MCF 10A (cell line): ENCODE measurements around the gene PPP6R2. TPM values are rescaled to one million over a fixed set of nuclear protein-coding genes. Genes with fewer than 3 reads are reported as not detected.

ENCODE experiments used
- BruUV-seq: library from RNA; stranded (reverse); fragments of 400-500 nt; replicated peaks from 2 replicates; lab custom pipeline; 2021; lab: Mats Ljungman, UMichigan
- CTCF ChIA-PET: fragments of 300-600 bp; sonication (Branson Sonifier 250); formaldehyde crosslinking; extraction: SDS; loops from one replicate; lab custom pipeline; 2021; ENCODE audit warnings: antibody characterized with exemption, inconsistent platforms; lab: Yijun Ruan, JAX
- POLR2A ChIA-PET: fragments of 300-600, 350-650 bp; sonication (Branson Sonifier 250); formaldehyde crosslinking; extraction: SDS; loops from one replicate; lab custom pipeline; 2020; ENCODE audit warnings: antibody characterized with exemption, inconsistent platforms; lab: Yijun Ruan, JAX
- DNase-seq: peaks from one replicate; pipeline ENCODE4 v3.0.0-alpha.2; 2018; ENCODE audit not compliant: unreplicated experiment
- H3K27ac Mint-ChIP-seq: one replicate; pipeline ENCODE4 v1.8.0; 2022; ENCODE audit warnings: mild to moderate bottlenecking, low read depth, mixed read lengths; ENCODE audit not compliant: unreplicated experiment
- H3K27me3 Mint-ChIP-seq: one replicate; pipeline ENCODE4 v1.8.0; 2022; ENCODE audit warnings: mixed read lengths; ENCODE audit not compliant: insufficient read depth, unreplicated experiment
- H3K36me3 Mint-ChIP-seq: one replicate; pipeline ENCODE4 v1.8.0; 2022; ENCODE audit warnings: mild to moderate bottlenecking, moderate library complexity, mixed read lengths; ENCODE audit not compliant: insufficient read depth, unreplicated experiment
- H3K4me1 Mint-ChIP-seq: one replicate; pipeline ENCODE4 v1.8.0; 2022; ENCODE audit warnings: mixed read lengths; ENCODE audit not compliant: insufficient read depth, unreplicated experiment
- H3K4me3 Mint-ChIP-seq: one replicate; pipeline ENCODE4 v1.8.0; 2022; ENCODE audit warnings: mild to moderate bottlenecking, moderate library complexity, mixed read lengths; ENCODE audit not compliant: unreplicated experiment
- H3K9me3 Mint-ChIP-seq: one replicate; pipeline ENCODE4 v1.8.0; 2022; ENCODE audit warnings: mixed read lengths; ENCODE audit not compliant: unreplicated experiment
- intact Hi-C: fragments of 100-400 bp; cut with micrococcal nuclease; formaldehyde crosslinking; loops from 2 replicates; pipeline ENCODE4 v1.14.1; 2022
- total RNA-seq: library from RNA; stranded (reverse); gene quantifications from 2 replicates; pipeline ENCODE4 v1.2.3, GENCODE V29; 2022
- TF ChIP-seq, protein P1 (sequence below): fragments of 200-600 bp; IDR thresholded peaks from one replicate; pipeline ENCODE4 v1.8.0; 2022; ENCODE audit warnings: antibody characterized with exemption, mild to moderate bottlenecking; ENCODE audit not compliant: unreplicated experiment

The PPP6R2 gene
- total RNA-seq, 1 experiment from 2014 or later, result 30.1 TPM

GRCh38 chr22:50308597-50308935 is 34.6 kb upstream of the PPP6R2 start:
- Mint-ChIP-seq H3K27me3 (no peaks in the 10 kb centered on the region), H3K27ac (no peak overlapping the region), H3K36me3 (peaks cover 24% of the 10 kb centered on the region), H3K4me3 (peak overlapping the region; percentile 45), H3K9me3 (no peaks in the 10 kb centered on the region), H3K4me1 (peaks cover 11% of the 10 kb centered on the region)
- BruUV-seq, result no TSS peak
- POLR2A ChIA-PET, result interaction anchor here (1.2 kb wide), 1 partner anchor 358 kb away, joined by 3 read pairs; no protein-coding TSS in a partner anchor
- DNase-seq, result no peak
- CTCF ChIA-PET, result interaction anchor here (1.0 to 1.7 kb wide), 2 partner anchors 18 to 57 kb away, joined by 3 to 6 read pairs; partner anchors contain the start of genes DENND6B and HDAC10
- TF ChIP-seq, protein P1, sequence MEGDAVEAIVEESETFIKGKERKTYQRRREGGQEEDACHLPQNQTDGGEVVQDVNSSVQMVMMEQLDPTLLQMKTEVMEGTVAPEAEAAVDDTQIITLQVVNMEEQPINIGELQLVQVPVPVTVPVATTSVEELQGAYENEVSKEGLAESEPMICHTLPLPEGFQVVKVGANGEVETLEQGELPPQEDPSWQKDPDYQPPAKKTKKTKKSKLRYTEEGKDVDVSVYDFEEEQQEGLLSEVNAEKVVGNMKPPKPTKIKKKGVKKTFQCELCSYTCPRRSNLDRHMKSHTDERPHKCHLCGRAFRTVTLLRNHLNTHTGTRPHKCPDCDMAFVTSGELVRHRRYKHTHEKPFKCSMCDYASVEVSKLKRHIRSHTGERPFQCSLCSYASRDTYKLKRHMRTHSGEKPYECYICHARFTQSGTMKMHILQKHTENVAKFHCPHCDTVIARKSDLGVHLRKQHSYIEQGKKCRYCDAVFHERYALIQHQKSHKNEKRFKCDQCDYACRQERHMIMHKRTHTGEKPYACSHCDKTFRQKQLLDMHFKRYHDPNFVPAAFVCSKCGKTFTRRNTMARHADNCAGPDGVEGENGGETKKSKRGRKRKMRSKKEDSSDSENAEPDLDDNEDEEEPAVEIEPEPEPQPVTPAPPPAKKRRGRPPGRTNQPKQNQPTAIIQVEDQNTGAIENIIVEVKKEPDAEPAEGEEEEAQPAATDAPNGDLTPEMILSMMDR, result no peak
- intact Hi-C loops, result no loop called here

DNA sequence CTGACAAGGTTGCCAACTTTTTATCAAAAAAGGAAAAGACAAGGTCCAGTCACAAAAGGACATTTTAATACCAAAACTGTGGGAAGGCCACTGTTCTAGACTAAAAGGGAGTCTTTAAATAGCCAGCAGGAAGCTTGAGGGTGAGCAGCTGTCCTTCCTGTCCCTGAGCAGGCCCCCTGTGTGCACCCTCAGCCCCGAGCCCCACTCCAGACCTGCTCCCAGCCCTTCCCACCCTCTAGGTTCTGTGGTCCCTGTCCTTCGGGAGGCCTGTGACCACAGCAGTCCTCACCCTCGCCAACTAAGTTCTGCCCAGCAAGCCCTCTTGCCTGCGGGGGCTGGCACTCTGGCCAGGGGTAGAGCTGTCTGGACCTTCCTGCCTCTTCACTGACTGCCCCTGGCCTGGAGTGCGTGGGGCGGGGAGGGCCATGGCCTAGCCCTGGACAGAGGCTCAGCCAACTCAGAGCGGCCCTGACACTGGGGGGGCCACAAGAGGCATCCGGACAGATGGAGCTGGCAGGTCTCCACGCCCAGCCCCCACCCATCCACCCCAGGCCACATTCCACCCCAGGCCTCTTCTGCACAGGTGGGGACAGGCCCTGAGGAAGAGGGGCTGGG is 34.0 kb upstream of the PPP6R2 start:
- H3K36me3 Mint-ChIP-seq, result peaks cover 18% of the 10 kb centered on the region
- BruUV-seq, result no TSS peak
- intact Hi-C loops, result no loop called here
- POLR2A ChIA-PET, result interaction anchor here (1.2 kb wide), 1 partner anchor 32 kb away, joined by 4 read pairs; no protein-coding TSS in a partner anchor
- TF ChIP-seq, protein P1, result no peak
- peaks cover 11% of the 10 kb centered on the region for H3K4me1 Mint-ChIP-seq
- CTCF ChIA-PET, result interaction anchor here (1.0 to 1.7 kb wide), 3 partner anchors 17 to 57 kb away, joined by 3 to 6 read pairs (median 5); partner anchors contain the start of genes DENND6B and HDAC10
- H3K27me3 Mint-ChIP-seq, result no peaks in the 10 kb centered on the region
- H3K4me3 Mint-ChIP-seq, result peak overlapping the region; percentile 45
- no peaks in the 10 kb centered on the region for H3K9me3 Mint-ChIP-seq
- no peak overlapping the region for H3K27ac Mint-ChIP-seq
- no peak for DNase-seq

DNA sequence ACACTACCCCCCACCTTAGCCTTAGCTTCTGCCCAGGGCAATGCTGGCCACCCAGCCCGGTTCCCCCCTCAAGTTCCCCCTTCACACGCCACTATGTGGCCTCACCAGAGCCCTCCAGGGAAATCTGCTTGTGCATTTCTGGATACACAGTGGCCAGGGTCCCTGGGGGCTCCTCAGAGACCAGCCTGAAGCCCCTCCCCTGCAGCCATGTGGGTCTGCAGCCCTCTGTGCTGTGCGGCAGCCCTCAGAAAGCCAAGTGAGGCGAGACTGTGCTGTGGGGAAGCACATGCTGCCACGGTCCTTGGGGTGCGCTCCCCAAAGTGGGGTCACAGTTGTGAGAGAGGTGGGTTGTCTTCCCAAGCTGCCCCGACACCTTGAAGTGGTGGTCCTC is 33.5 kb upstream of the PPP6R2 start:
- Mint-ChIP-seq H3K4me1 (peaks cover 11% of the 10 kb centered on the region), H3K27ac (no peak overlapping the region), H3K9me3 (no peaks in the 10 kb centered on the region), H3K27me3 (no peaks in the 10 kb centered on the region), H3K36me3 (peaks cover 13% of the 10 kb centered on the region), H3K4me3 (no peak overlapping the region)
- POLR2A ChIA-PET, result interaction anchor here (1.2 kb wide), 1 partner anchor 32 kb away, joined by 4 read pairs; no protein-coding TSS in a partner anchor
- no peak for DNase-seq
- TF ChIP-seq, protein P1, result no peak
- no TSS peak for BruUV-seq
- intact Hi-C loops, result no loop called here
- CTCF ChIA-PET, result interaction anchor here (0.7 to 1.7 kb wide), 4 partner anchors 11 to 58 kb away, joined by 3 to 6 read pairs (median 4); partner anchors contain the start of gene HDAC10

GRCh38 chr22:50310031-50310722 is 33.0 kb upstream of the PPP6R2 start:
- DNase-seq, result no peak
- BruUV-seq, result no TSS peak
- H3K4me1 Mint-ChIP-seq, result peaks cover 10% of the 10 kb centered on the region
- no peaks in the 10 kb centered on the region for H3K9me3 Mint-ChIP-seq
- peaks cover 9% of the 10 kb centered on the region for H3K36me3 Mint-ChIP-seq
- no peak overlapping the region for H3K4me3 Mint-ChIP-seq
- no peak overlapping the region for H3K27ac Mint-ChIP-seq
- no peaks in the 10 kb centered on the region for H3K27me3 Mint-ChIP-seq
- CTCF ChIA-PET, result interaction anchor here (0.7 to 1.3 kb wide), 3 partner anchors 11 to 16 kb away, joined by 3 to 5 read pairs (median 3); no protein-coding TSS in a partner anchor
- TF ChIP-seq, protein P1, result no peak
- intact Hi-C loops, result no loop called here
- POLR2A ChIA-PET, result interaction anchor here (1.2 kb wide), 1 partner anchor 31 kb away, joined by 4 read pairs; no protein-coding TSS in a partner anchor
